Heart right ventricle (tissue), 16 donors: ENCODE data around the gene KAT6B. TPM values are rescaled to one million over a fixed set of nuclear protein-coding genes. Genes with fewer than 3 reads are reported as not detected.

ENCODE experiments used
- ATAC-seq, 8 donors: fragments of 200-7000 bp; cut with Tn5 transposase; one replicate each; pipeline ENCODE4 v1.9.1; 2020; ENCODE audit warnings: mild to moderate bottlenecking in 8 of 8, moderate library complexity in 8 of 8, moderate number of reproducible peaks in 1 of 8
- DNase-seq, 2 donors: peaks; one replicate each; pipeline ENCODE4 v3.0.0-alpha.2; 2020
- H3K27ac ChIP-seq, 10 donors: fragments of 200-600 bp; sonication (generic) in 2 of 10; one replicate each; pipeline versions ENCODE4 v1.5.0 to v1.8.0; 2020 to 2022; ENCODE audit warnings: mild to moderate bottlenecking in 3 of 10
- H3K27me3 ChIP-seq, 7 donors: fragments of 200-600 bp; one replicate each; pipeline ENCODE4 v1.8.0; 2021 to 2022; ENCODE audit warnings: mild to moderate bottlenecking in 2 of 7
- H3K36me3 ChIP-seq, 9 donors: fragments of 200-600 bp; sonication (generic) in 1 of 9; one replicate each; pipeline versions ENCODE4 v1.5.0 to v1.8.0; 2020 to 2022; ENCODE audit warnings: mild to moderate bottlenecking in 2 of 9
- H3K4me1 ChIP-seq, 9 donors: fragments of 200-600 bp; sonication (generic) in 1 of 9; one replicate each; pipeline versions ENCODE4 v1.5.0 to v1.8.0; 2020 to 2022; ENCODE audit warnings: mild to moderate bottlenecking in 4 of 9
- H3K4me3 ChIP-seq, 10 donors: fragments of 200-600 bp; sonication (generic) in 2 of 10; one replicate each; pipeline versions ENCODE4 v1.5.0 to v1.8.0; 2020 to 2022; ENCODE audit warnings: mild to moderate bottlenecking in 7 of 10, moderate library complexity in 2 of 10
- H3K9me3 ChIP-seq, 11 donors: fragments of 200-600 bp in 10 of 11; sonication (generic) in 2 of 11; one replicate each; pipeline versions ENCODE4 v1.5.0 to v1.8.0; 2013 to 2022; ENCODE audit warnings: mild to moderate bottlenecking in 2 of 11, control low read depth in 1 of 11, moderate library complexity in 1 of 11
- WGBS, 2 donors: extraction: QIAGEN DNeasy Blood & Tissue Kit; methylation state at CpG; one replicate each; pipeline ENCODE4 v1.1.7; 2013; ENCODE audit warnings: inconsistent platforms in 1 of 2; 5-methylcytosine and 5-hydroxymethylcytosine counted together
- intact Hi-C, 10 donors: fragments of 100-400 bp; cut with DNase I; formaldehyde crosslinking; loops; one replicate each; pipeline versions ENCODE4 v1.11.1 to v1.14.2; 2022
- polyA plus RNA-seq, 2 donors: library from polyadenylated mRNA; stranded (reverse); fragments of 200-250 nt; gene quantifications; one replicate each; pipeline ENCODE4 v1.2.3, GENCODE V29; 2013
- total RNA-seq, 10 donors: library from RNA; stranded (reverse); fragmentation: NEBNext Ultra II Directional in 3 of 10; extraction: Animal tissue kit (Norgen Biotek cat#: 25700) in 3 of 10; gene quantifications; one replicate each; pipeline versions ENCODE4 v1.2.1 to v1.2.4, GENCODE V29; 2021 to 2023
- TF ChIP-seq, protein P1 (sequence below), 9 donors: fragments of 200-600 bp; sonication (generic) in 2 of 9; IDR thresholded peaks; one replicate each; pipeline versions ENCODE4 v1.5.0 to v1.8.0; 2021 to 2022; ENCODE audit warnings: antibody characterized with exemption in 9 of 9, mild to moderate bottlenecking in 5 of 9, moderate library complexity in 1 of 9
- donor health status: Arrhythmogenic right ventricular cardiomyopathy.
- donor health status: ischemic (EF 13 %, LVEDD 7.1; RV severe dilation, severe dysfunction).
- donor health status: healthy with polysubstance abuse.
- donor health status: DM: no; HTN: yes; CAD: no.
- donor health status: DM: no; HTN: no; CAD: no.
- donor health status: ischemic (EF 25% LVEDD 6.9; RV normal size, moderate dysfunction).
- donor health status: ischemic (EF 25% LVEDD 5.7; RV mildly dilated, moderate dysfunction).
- donor health status: healthy.
- donor health status: DM: yes; HTN: yes; CAD: no.
- donor health status: Ischemic cardiomyopathy.
- donor health status: ischemic (EF 35%, LVEDD 5.7; RV mildly dilated, moderate dysfunction).
- donor health status: nonischemic (EF 11% LVEDD 7.7; RV severe dilation, severe dysfunction).
- donor health status: DM: yes; HTN: yes; CAD: no.
- donor health status: PGD.
- donor health status: ischemic (EF 29% LVEDD 5.4; RV normal size, mild dysfunction).
- donor health status: nonischemic (EF 23%, LVEDD 6.1; RV moderate dilation, normal function).

Gene KAT6B
- total and polyA plus RNA-seq, 12 donors: 3.4 to 58.4 (median 46.5) TPM

DNA sequence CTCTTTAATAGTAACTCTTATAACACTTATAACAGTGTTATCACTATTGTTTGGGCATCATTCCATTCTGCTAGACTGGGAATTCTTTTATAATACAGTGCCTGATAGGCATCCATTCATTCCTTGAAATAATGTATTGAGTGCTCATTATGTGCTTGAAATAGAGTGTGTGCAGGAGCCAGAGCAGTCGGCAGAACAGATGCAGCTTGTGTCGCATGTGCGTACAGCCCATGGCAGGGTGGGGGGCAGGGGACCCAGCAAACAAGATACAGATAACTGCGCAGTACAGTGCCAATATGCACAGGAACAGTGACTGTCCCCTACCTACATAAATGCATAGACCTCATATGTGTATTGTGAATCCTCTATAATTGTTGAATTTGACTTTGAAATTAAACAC lies 99.3 kb downstream of the KAT6B start:
- H3K36me3 ChIP-seq: no peaks in the 10 kb centered on the region
- no peaks in the 10 kb centered on the region for H3K9me3 ChIP-seq
- TF ChIP-seq, protein P1, sequence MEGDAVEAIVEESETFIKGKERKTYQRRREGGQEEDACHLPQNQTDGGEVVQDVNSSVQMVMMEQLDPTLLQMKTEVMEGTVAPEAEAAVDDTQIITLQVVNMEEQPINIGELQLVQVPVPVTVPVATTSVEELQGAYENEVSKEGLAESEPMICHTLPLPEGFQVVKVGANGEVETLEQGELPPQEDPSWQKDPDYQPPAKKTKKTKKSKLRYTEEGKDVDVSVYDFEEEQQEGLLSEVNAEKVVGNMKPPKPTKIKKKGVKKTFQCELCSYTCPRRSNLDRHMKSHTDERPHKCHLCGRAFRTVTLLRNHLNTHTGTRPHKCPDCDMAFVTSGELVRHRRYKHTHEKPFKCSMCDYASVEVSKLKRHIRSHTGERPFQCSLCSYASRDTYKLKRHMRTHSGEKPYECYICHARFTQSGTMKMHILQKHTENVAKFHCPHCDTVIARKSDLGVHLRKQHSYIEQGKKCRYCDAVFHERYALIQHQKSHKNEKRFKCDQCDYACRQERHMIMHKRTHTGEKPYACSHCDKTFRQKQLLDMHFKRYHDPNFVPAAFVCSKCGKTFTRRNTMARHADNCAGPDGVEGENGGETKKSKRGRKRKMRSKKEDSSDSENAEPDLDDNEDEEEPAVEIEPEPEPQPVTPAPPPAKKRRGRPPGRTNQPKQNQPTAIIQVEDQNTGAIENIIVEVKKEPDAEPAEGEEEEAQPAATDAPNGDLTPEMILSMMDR (IDR thresholded peaks at IDR 0.05): no peak
- H3K27me3 ChIP-seq: no peaks in the 10 kb centered on the region
- DNase-seq (peak in 1 of 2 donors; percentile 25), ATAC-seq (peak in 6 of 8 donors; percentile 32 to 60 (median 46))
- intact Hi-C loops: loop anchor here in 1 of 10 donors (10.0 kb wide), 1 partner anchor 101 kb away; the partner anchor contains the start of gene KAT6B
- peak overlapping the region in 2 of 10 donors; percentile 45 to 62 for H3K27ac ChIP-seq
- WGBS, 2 donors: 28 to 58% methylated on average over 4 of the region's 4 CpGs
- H3K4me1 ChIP-seq: peaks cover 8 to 91% (median 70%) of the 10 kb centered on the region in 9 donors
- H3K4me3 ChIP-seq: no peak overlapping the region

DNA sequence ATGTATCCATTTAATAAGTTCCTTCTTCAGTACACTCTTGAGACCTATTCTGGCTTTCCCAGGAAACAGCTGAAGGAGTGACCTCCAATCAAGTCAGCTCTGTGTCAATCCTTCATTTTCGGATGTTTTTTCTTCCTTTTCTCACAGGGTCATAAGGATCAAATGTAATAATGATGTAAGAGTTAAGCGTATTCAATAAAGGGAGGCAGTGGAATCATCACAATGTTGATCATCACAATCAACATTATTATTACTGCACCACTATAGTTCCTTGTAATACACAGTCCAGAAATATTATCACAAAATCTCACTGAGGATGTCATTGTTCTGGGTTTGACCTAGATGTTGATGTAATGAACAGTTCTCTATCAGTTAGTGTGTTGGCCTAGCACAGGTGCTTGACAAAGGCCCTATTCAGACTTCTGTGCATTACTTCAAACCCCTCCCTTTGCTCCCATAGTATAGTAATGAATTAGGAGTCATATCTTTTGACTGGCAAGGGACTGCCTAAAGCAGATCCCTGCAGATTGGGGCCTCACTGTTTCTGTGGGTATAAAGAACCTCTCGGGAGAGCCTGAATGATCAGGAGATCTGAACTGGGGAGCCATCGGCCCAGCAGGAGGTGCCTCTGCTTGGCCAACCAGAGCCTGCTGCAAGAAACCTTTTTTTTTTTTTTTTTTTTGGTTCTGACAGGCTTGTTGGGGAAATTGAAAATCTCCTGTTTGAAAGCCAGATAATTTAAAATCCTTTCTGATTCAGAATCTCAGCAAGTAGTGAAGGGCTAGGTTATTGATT lies 100.6 kb downstream of the KAT6B start:
- DNase-seq (no peak), ATAC-seq (no peak)
- Histone ChIP-seq H3K4me1 (peaks cover 8 to 86% (median 68%) of the 10 kb centered on the region in 9 donors), H3K27ac (peak overlapping the region in 2 of 10 donors; percentile 4 to 24), H3K27me3 (no peaks in the 10 kb centered on the region), H3K4me3 (no peak overlapping the region), H3K36me3 (no peaks in the 10 kb centered on the region), H3K9me3 (no peaks in the 10 kb centered on the region)
- WGBS, 2 donors: 81 to 86% methylated on average over 4 of the region's 4 CpGs
- TF ChIP-seq, protein P1 (IDR thresholded peaks at IDR 0.05): no peak
- intact Hi-C loops: loop anchor here in 1 of 10 donors (10.0 kb wide), 1 partner anchor 102 kb away; the partner anchor contains the start of gene KAT6B

DNA sequence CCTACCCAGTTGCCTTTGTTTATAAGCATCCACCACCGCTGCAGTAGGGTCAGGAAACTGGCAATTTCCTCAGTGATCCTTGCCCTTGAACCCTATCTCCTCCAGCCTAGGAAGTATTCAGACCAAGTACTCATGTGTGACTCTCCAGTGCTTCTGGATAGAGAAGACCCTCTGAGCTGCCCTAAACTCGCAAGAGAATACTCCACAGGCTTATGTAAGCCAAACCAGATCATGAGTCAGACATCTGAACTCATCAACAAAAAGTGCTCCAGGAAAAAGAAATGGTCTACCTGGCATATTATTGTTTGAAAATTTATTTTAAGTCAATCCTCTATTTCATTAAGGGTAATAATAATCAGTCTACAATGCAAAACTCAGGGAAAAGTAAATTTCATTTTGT lies 101.3 kb downstream of the KAT6B start:
- 69 to 79% methylated on average over 2 of the region's 2 CpGs for WGBS, 2 donors
- H3K9me3 ChIP-seq: no peaks in the 10 kb centered on the region
- no peak overlapping the region for H3K4me3 ChIP-seq
- DNase-seq (no peak), ATAC-seq (no peak)
- intact Hi-C loops: loop anchor here in 1 of 10 donors (10.0 kb wide), 1 partner anchor 103 kb away; the partner anchor contains the start of gene KAT6B
- H3K36me3 ChIP-seq: no peaks in the 10 kb centered on the region
- TF ChIP-seq, protein P1 (IDR thresholded peaks at IDR 0.05): no peak
- peaks cover 8 to 86% (median 68%) of the 10 kb centered on the region in 9 donors for H3K4me1 ChIP-seq
- H3K27ac ChIP-seq: peak overlapping the region in 3 of 10 donors; percentile 4 to 24 (median 9)
- no peaks in the 10 kb centered on the region for H3K27me3 ChIP-seq

DNA sequence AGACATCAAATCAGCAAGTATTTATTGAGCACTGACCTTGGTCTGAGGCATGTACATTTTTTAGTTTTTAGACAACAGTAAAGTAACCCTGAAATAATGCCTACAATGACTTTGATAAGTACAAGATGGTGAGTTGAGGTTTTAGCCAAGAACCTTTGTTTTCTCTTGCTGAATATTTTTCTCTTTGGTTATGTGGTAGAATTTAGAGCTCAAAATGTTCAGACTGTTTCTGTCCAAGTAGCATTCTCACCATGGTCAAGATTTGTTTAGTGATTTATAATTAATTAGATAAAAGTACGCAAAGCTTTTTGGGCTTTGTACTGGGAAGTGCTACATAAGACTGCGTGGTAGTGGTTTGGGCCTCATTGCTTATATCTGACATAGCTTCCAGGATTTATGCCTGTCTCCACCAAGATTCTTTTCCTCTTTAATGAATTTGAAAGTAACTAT lies 102.4 kb downstream of the KAT6B start:
- Histone ChIP-seq H3K4me1 (peaks cover 6 to 84% (median 66%) of the 10 kb centered on the region in 9 donors), H3K36me3 (no peaks in the 10 kb centered on the region), H3K27ac (peak overlapping the region in 7 of 10 donors; percentile 1 to 60 (median 19)), H3K27me3 (no peaks in the 10 kb centered on the region), H3K9me3 (no peaks in the 10 kb centered on the region), H3K4me3 (no peak overlapping the region)
- TF ChIP-seq, protein P1 (IDR thresholded peaks at IDR 0.05): no peak
- WGBS, 2 donors: 66 to 88% methylated on average over 2 of the region's 2 CpGs
- no peak for DNase-seq
- ATAC-seq: no peak
- intact Hi-C loops: loop anchor here in 1 of 10 donors (10.0 kb wide), 1 partner anchor 104 kb away; the partner anchor contains the start of gene KAT6B
